Gastrocnemius medialis (tissue), 4 donors: ENCODE results near the gene MEGF11.

ENCODE experiments used
- CTCF ChIP-seq, 5 experiments: fragments of 450-650 bp in 3 of 5; fragments of 200-600 bp in 2 of 5; sonication (generic) in 2 of 5; IDR thresholded peaks in 4 of 5; conservative IDR thresholded peaks in 1 of 5; 1 replicate in 4 of 5; 2 replicates in 1 of 5; pipeline ENCODE4 v1.5.1; 2016 to 2019; ENCODE audit warnings: antibody characterized with exemption in 5 of 5, mild to moderate bottlenecking in 3 of 5, moderate library complexity in 3 of 5
- POLR2A ChIP-seq, 2 donors: fragments of 450-650 bp; IDR thresholded peaks; one replicate each; pipeline ENCODE4 v1.6.1; 2017; ENCODE audit warnings: antibody characterized with exemption in 2 of 2, mild to moderate bottlenecking in 2 of 2, moderate library complexity in 2 of 2

- TF ChIP-seq POLR2A (IDR thresholded peaks at IDR 0.05) = no peak
- no peak for TF ChIP-seq CTCF (IDR thresholded peaks at IDR 0.05 in 4 of 5, conservative IDR thresholded peaks at IDR 0.05 in 1 of 5)
These were observed 32.9 kb downstream of the MEGF11 start for GRCh38 chr15:66220601-66221000.
